ENCODE measurements around the gene TCF7L2. TPM values are rescaled to one million over a fixed set of nuclear protein-coding genes. Genes with fewer than 3 reads are reported as not detected.

Gene TCF7L2
- total RNA-seq, 1 experiment from 2014 or later = 16.1 TPM

DNA sequence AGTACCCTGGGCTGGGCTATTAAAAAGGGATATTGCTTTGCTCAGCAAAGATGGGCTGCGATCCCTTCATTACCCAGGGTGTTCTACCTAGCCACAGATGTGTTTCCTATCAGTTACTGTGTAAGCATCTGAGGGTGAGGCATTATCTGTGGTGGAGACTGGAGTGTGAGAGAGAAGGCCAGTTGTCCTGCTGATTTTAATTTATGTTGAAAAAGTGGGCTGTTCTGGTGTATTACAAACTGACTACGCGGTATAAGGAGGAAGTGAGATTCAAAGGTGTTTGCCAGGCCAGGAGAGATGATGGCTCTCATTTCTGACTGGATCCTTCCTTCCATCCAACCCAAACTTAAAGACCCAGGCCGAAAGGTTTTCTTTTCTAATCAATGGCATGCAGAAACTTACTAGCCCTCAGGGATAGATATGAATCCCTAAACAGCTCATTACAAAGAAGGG is 7.6 kb downstream of the TCF7L2 start:
- CTCF ChIA-PET = interaction anchor here (0.6 kb wide), 1 partner anchor 9 kb away, joined by 4 read pairs; no protein-coding TSS in a partner anchor
- intact Hi-C loops (cut with micrococcal nuclease) = loop anchor here (2.0 to 10.0 kb wide), 4 partner anchors 115 to 427 kb away; no protein-coding TSS in a partner anchor

GRCh38 chr10:112958275-112958995 is 8.4 kb downstream of the TCF7L2 start:
- peaks cover 62% of the 10 kb centered on the region for H3K4me1 ChIP-seq (ENCODE audit: insufficient read depth, low read length)
- ATAC-seq = peak; percentile 18; the same call in 1 of the 2 replicates
- TF ChIP-seq EZH2phosphoT487 (IDR thresholded peaks at IDR 0.05; ENCODE audit: borderline replicate concordance, low read length) = no peak
- H3F3A ChIP-seq (ENCODE audit: low read length, unreplicated experiment) = no peaks in the 10 kb centered on the region
- peak; percentile 62 for DNase-seq
- ChIA-PET CTCF (no interaction called here), POLR2A (ENCODE audit: unreplicated experiment) (no interaction called here)
- peak overlapping the region; percentile 98 for H3K4me2 ChIP-seq (ENCODE audit: low read length)
- peak overlapping the region; percentile 51 for H3K9ac ChIP-seq (ENCODE audit: low read length)
- 0 out of 2 replicates have a peak, but pooled peaks cover 9% of the 10 kb centered on the region for H4K20me1 ChIP-seq (ENCODE audit: low read length)
- peak overlapping the region; percentile 50 for H3K4me3 ChIP-seq (ENCODE audit: low read length)
- intact Hi-C loops (cut with micrococcal nuclease) = loop anchor here (5.0 to 10.0 kb wide), 3 partner anchors 114 to 426 kb away; no protein-coding TSS in a partner anchor
- H3K9me3 ChIP-seq (ENCODE audit: low read length) = no peaks in the 10 kb centered on the region
- H2AFZ ChIP-seq (ENCODE audit: low read length) = no peak overlapping the region
- H3K27me3 ChIP-seq (ENCODE audit: low read length) = no peaks in the 10 kb centered on the region
- H3K79me2 ChIP-seq (ENCODE audit: low read length) = peaks cover 92% of the 10 kb centered on the region
- peak overlapping the region; percentile 92 for H3K27ac ChIP-seq (ENCODE audit: low read length)
- TSS peak; percentile 43 for BruUV-seq (replicated peaks)
- H3K36me3 ChIP-seq (ENCODE audit: low read depth, low read length) = peaks cover 18% of the 10 kb centered on the region
- H3K9me2 ChIP-seq (replicated peaks; ENCODE audit: low read length) = no peaks in the 10 kb centered on the region

More for the DNA sequence above, 7.6 kb downstream of the TCF7L2 start:
- H3K9me3 ChIP-seq (ENCODE audit: low read length) = no peaks in the 10 kb centered on the region
- H4K20me1 ChIP-seq (ENCODE audit: low read length) = 0 out of 2 replicates have a peak, but pooled peaks cover 9% of the 10 kb centered on the region
- peak overlapping the region; percentile 98 for H3K4me2 ChIP-seq (ENCODE audit: low read length)
- H3K79me2 ChIP-seq (ENCODE audit: low read length) = peaks cover 92% of the 10 kb centered on the region
- H3K9me2 ChIP-seq (replicated peaks; ENCODE audit: low read length) = no peaks in the 10 kb centered on the region
- no TSS peak for BruUV-seq (replicated peaks)
- H3K9ac ChIP-seq (ENCODE audit: low read length) = no peak overlapping the region
- ATAC-seq (no peak), DNase-seq (no peak)
- peak overlapping the region; percentile 92 for H3K27ac ChIP-seq (ENCODE audit: low read length)
- 0 out of 2 replicates have a peak overlapping the region, but pooled peaks have one; percentile 50 for H3K4me3 ChIP-seq (ENCODE audit: low read length)
- POLR2A ChIA-PET (ENCODE audit: unreplicated experiment) = no interaction called here
- H3K4me1 ChIP-seq (ENCODE audit: insufficient read depth, low read length) = peaks cover 58% of the 10 kb centered on the region
- TF ChIP-seq EZH2 (IDR thresholded peaks at IDR 0.05; ENCODE audit: low read length, unreplicated experiment) (no peak), EZH2phosphoT487 (IDR thresholded peaks at IDR 0.05; ENCODE audit: borderline replicate concordance, low read length) (no peak), CTCF (conservative IDR thresholded peaks at IDR 0.05; ENCODE audit: low read depth, low read length) (no peak)
- H2AFZ ChIP-seq (ENCODE audit: low read length) = no peak overlapping the region
- H3K27me3 ChIP-seq (ENCODE audit: low read length) = no peaks in the 10 kb centered on the region
- no peaks in the 10 kb centered on the region for H3F3A ChIP-seq (ENCODE audit: low read length, unreplicated experiment)
- H3K36me3 ChIP-seq (ENCODE audit: low read depth, low read length) = peaks cover 22% of the 10 kb centered on the region

DNA sequence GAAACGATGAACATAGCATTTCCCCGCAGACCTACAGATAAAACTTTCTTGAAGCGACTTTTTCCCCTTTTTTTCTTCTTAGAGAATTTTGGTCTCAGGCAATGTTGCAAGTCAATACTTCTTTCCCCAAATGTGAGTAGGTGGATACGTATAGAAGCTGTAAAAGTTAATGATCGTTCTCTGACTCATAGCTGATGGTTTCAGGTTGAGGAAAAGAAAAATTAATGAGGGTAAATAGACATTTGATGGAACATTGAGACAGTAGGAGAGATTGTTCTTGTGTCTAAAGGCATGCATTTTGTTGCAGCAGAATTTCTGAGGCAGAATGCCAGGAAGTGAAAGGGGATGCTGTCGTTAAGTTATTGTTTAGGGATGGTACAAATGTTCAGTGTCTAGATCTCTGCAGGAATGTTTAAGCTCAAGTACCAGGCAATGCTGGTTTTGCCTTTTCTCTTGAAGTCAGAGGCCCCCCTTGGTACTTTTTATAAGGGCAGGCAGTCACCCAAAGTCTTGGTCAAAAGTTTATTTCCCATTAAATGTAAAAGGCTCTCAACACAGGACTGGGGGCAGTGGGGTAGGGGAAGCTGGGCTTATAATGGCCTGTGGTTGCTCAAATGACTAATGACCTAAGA is 9.3 kb downstream of the TCF7L2 start:
- Histone ChIP-seq H3K4me2 (ENCODE audit: low read length) (peak overlapping the region; percentile 98), H3F3A (ENCODE audit: low read length, unreplicated experiment) (no peaks in the 10 kb centered on the region), H3K36me3 (ENCODE audit: low read depth, low read length) (peaks cover 21% of the 10 kb centered on the region), H3K27ac (ENCODE audit: low read length) (peak overlapping the region; percentile 92), H3K9ac (ENCODE audit: low read length) (peak overlapping the region; percentile 51), H3K4me3 (ENCODE audit: low read length) (peak overlapping the region; percentile 50), H3K9me2 (replicated peaks; ENCODE audit: low read length) (no peaks in the 10 kb centered on the region), H3K9me3 (ENCODE audit: low read length) (no peaks in the 10 kb centered on the region), H3K79me2 (ENCODE audit: low read length) (peaks cover 92% of the 10 kb centered on the region), H3K4me1 (ENCODE audit: insufficient read depth, low read length) (peaks cover 67% of the 10 kb centered on the region), H3K27me3 (ENCODE audit: low read length) (no peaks in the 10 kb centered on the region), H4K20me1 (ENCODE audit: low read length) (0 out of 2 replicates have a peak, but pooled peaks cover 3% of the 10 kb centered on the region), H2AFZ (ENCODE audit: low read length) (no peak overlapping the region)
- CTCF ChIA-PET = interaction anchor here (0.6 kb wide), 2 partner anchors 232 to 487 kb away, joined by 3 read pairs; no protein-coding TSS in a partner anchor
- POLR2A ChIA-PET (ENCODE audit: unreplicated experiment) = interaction anchor here (0.7 kb wide), 1 partner anchor 320 kb away, joined by 3 read pairs; no protein-coding TSS in a partner anchor
- TF ChIP-seq CTCF (conservative IDR thresholded peaks at IDR 0.05; ENCODE audit: low read depth, low read length) (no peak), EZH2 (IDR thresholded peaks at IDR 0.05; ENCODE audit: low read length, unreplicated experiment) (no peak), EZH2phosphoT487 (IDR thresholded peaks at IDR 0.05; ENCODE audit: borderline replicate concordance, low read length) (no peak)
- no TSS peak for BruUV-seq (replicated peaks)
- ATAC-seq (peak; percentile 70), DNase-seq (peak; percentile 90)
- intact Hi-C loops (cut with micrococcal nuclease) = loop anchor here (5.0 to 10.0 kb wide), 3 partner anchors 113 to 425 kb away; no protein-coding TSS in a partner anchor

All from PC-3 (cell line).